Fibroblast of lung (primary cell): Measurements from ENCODE around the gene TEDC1. TPM values are rescaled to one million over a fixed set of nuclear protein-coding genes. Genes with fewer than 3 reads are reported as not detected.

Experiments
- DNase-seq, 2 donors: peaks; one replicate each; pipeline versions ENCODE4 v3.0.0 to v3.0.0-alpha.2; 2010; ENCODE audit warnings: low read depth in 2 of 2
- H2AFZ ChIP-seq: 2 replicates; pipeline ENCODE4 v1.5.1; 2012; ENCODE audit warnings: low read length, control low read depth, inconsistent platforms
- H3K27ac ChIP-seq: 2 replicates; pipeline ENCODE4 v1.5.1; 2011; ENCODE audit warnings: low read length, control low read depth; ENCODE audit not compliant: insufficient read depth
- H3K27me3 ChIP-seq: 2 replicates; pipeline ENCODE4 v1.5.1; 2011; ENCODE audit warnings: mild to moderate bottlenecking, low read length; ENCODE audit not compliant: control insufficient read depth, insufficient read depth
- H3K36me3 ChIP-seq: 2 replicates; pipeline ENCODE4 v1.5.1; 2011; ENCODE audit warnings: low read length; ENCODE audit not compliant: control insufficient read depth, insufficient read depth
- H3K4me1 ChIP-seq: 2 replicates; pipeline ENCODE4 v1.5.1; 2011; ENCODE audit warnings: low read length; ENCODE audit not compliant: control insufficient read depth, insufficient read depth; ENCODE audit errors: extremely low read depth
- H3K4me2 ChIP-seq: 2 replicates; pipeline ENCODE4 v1.5.1; 2011; ENCODE audit warnings: low read length, control low read depth; ENCODE audit not compliant: insufficient read depth; ENCODE audit errors: extremely low read depth
- H3K4me3 ChIP-seq, 4 experiments: fragments of 200-600 bp in 1 of 4; sonication (generic) in 1 of 4; replicated peaks in 1 of 4; 2 replicates each; pipeline ENCODE4 v1.5.1; 2011 to 2016; ENCODE audit warnings: low read length in 4 of 4, low read depth in 3 of 4, mild to moderate bottlenecking in 3 of 4, control low read depth in 2 of 4, inconsistent platforms in 1 of 4, mixed read lengths in 1 of 4; ENCODE audit not compliant: insufficient read depth in 1 of 4; ENCODE audit errors: control extremely low read depth in 1 of 4
- H3K79me2 ChIP-seq: 2 replicates; pipeline ENCODE4 v1.5.1; 2012; ENCODE audit warnings: mild to moderate bottlenecking, low read length, inconsistent platforms; ENCODE audit not compliant: control insufficient read depth, insufficient read depth
- H3K9ac ChIP-seq: 2 replicates; pipeline ENCODE4 v1.5.1; 2011; ENCODE audit warnings: mild to moderate bottlenecking, low read length, control low read depth; ENCODE audit not compliant: insufficient read depth
- H3K9me3 ChIP-seq: 2 replicates; pipeline ENCODE4 v1.5.1; 2012; ENCODE audit warnings: low read depth, low read length; ENCODE audit not compliant: control insufficient read depth, insufficient read depth
- H4K20me1 ChIP-seq: 2 replicates; pipeline ENCODE4 v1.5.1; 2011; ENCODE audit warnings: low read length; ENCODE audit not compliant: control insufficient read depth, insufficient read depth; ENCODE audit errors: extremely low read depth
- EZH2 ChIP-seq: IDR thresholded peaks from 2 replicates; pipeline ENCODE4 v1.5.1; 2012; ENCODE audit warnings: low read length, control low read depth, mild to moderate bottlenecking; ENCODE audit errors: missing control alignments
- polyA plus RNA-seq, 2 donors: library from polyadenylated mRNA; depleted of rRNA in 1 of 2; stranded (reverse) in 1 of 2; unstranded in 1 of 2; fragments of >200 nt; gene quantifications; 2 replicates each; pipeline ENCODE4 v1.2.1, GENCODE V29; 2011 to 2012; ENCODE audit warnings: missing spikeins in 1 of 2
- total RNA-seq: library from RNA; depleted of rRNA; stranded (reverse); fragments of >200 nt; gene quantifications from 2 replicates; pipeline ENCODE4 v1.2.1, GENCODE V29; 2014
- TF ChIP-seq, protein P1 (sequence below), 2 donors: IDR thresholded peaks in 1 of 2; conservative IDR thresholded peaks in 1 of 2; 1 replicate in 1 of 2; 2 replicates in 1 of 2; pipeline ENCODE4 v1.5.1; 2011 to 2012; ENCODE audit warnings: low read length in 2 of 2, control low read depth in 1 of 2, inconsistent platforms in 1 of 2, low read depth in 1 of 2, mild to moderate bottlenecking in 1 of 2

The TEDC1 gene
- total and polyA plus RNA-seq, 2 donors (not counting 1 experiment from before 2014, with no cell fraction given), result 0.69 to 2.5 TPM

DNA sequence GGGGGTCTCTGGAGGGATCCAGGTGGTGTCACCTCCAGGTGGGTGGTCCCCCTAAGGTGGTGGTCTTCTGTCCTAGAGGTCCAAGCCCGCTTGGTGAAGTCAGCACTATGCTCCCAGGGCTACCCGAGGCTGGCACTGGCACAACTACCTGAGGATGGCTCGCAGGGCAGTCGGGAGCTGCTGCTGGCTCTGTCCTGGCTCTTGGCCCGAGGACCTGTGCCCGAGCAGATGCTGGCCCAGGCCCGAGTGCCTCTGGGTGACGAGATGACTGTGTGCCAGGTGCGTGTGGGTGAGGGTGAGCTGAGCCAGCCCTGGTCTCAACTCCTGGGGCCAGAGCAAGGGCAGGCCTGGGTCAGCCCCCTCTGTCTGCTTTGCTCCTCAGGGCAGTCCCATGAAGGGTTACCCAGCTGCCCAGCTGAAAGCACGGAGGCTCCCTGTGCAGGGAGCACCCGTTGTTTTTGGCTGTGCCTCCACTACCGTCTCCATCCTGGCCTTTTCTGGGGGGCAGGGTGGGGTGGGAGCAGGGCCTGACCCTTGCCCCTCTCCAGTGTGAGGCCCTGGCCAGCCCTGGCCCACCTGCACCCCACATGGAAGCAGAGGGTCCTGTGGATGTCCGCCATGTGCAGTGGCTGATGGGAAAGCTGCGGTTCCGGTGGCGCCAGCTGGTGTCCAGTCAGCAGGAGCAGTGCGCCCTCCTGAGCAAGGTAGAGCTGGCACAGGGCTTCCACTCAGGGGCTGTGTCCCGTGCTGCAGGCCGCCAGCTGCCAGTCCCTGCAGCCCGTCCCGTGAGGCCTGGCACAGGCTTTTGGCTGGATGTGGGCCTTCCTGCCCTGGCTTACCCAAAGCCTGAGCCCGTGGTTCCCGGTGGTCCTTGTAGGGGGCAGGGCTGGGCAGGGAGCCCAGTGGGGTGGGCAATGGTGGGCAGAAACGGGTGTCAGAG, 1.3 kb downstream of the TEDC1 start:
- no peak overlapping the region for H3K9ac ChIP-seq
- H3K27ac ChIP-seq, result no peak overlapping the region
- no peaks in the 10 kb centered on the region for H3K36me3 ChIP-seq
- peaks cover 5% of the 10 kb centered on the region for H3K27me3 ChIP-seq
- TF ChIP-seq EZH2, result no peak
- TF ChIP-seq, protein P1, sequence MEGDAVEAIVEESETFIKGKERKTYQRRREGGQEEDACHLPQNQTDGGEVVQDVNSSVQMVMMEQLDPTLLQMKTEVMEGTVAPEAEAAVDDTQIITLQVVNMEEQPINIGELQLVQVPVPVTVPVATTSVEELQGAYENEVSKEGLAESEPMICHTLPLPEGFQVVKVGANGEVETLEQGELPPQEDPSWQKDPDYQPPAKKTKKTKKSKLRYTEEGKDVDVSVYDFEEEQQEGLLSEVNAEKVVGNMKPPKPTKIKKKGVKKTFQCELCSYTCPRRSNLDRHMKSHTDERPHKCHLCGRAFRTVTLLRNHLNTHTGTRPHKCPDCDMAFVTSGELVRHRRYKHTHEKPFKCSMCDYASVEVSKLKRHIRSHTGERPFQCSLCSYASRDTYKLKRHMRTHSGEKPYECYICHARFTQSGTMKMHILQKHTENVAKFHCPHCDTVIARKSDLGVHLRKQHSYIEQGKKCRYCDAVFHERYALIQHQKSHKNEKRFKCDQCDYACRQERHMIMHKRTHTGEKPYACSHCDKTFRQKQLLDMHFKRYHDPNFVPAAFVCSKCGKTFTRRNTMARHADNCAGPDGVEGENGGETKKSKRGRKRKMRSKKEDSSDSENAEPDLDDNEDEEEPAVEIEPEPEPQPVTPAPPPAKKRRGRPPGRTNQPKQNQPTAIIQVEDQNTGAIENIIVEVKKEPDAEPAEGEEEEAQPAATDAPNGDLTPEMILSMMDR (conservative IDR thresholded peaks at IDR 0.05 in 1 of 2, IDR thresholded peaks at IDR 0.05 in 1 of 2; ENCODE audit: low read depth in 1 of 2, low read length in 2 of 2), result no peak
- H3K9me3 ChIP-seq, result no peaks in the 10 kb centered on the region
- H3K4me1 ChIP-seq, result peaks cover 4% of the 10 kb centered on the region
- peaks cover 3% of the 10 kb centered on the region for H3K79me2 ChIP-seq
- no peak for DNase-seq
- H3K4me2 ChIP-seq, result peak overlapping the region; percentile 59
- no peaks in the 10 kb centered on the region for H4K20me1 ChIP-seq
- H2AFZ ChIP-seq, result no peak overlapping the region
- peak overlapping the region in 2 of 4 experiments; percentile 3 to 59 for H3K4me3 ChIP-seq

DNA sequence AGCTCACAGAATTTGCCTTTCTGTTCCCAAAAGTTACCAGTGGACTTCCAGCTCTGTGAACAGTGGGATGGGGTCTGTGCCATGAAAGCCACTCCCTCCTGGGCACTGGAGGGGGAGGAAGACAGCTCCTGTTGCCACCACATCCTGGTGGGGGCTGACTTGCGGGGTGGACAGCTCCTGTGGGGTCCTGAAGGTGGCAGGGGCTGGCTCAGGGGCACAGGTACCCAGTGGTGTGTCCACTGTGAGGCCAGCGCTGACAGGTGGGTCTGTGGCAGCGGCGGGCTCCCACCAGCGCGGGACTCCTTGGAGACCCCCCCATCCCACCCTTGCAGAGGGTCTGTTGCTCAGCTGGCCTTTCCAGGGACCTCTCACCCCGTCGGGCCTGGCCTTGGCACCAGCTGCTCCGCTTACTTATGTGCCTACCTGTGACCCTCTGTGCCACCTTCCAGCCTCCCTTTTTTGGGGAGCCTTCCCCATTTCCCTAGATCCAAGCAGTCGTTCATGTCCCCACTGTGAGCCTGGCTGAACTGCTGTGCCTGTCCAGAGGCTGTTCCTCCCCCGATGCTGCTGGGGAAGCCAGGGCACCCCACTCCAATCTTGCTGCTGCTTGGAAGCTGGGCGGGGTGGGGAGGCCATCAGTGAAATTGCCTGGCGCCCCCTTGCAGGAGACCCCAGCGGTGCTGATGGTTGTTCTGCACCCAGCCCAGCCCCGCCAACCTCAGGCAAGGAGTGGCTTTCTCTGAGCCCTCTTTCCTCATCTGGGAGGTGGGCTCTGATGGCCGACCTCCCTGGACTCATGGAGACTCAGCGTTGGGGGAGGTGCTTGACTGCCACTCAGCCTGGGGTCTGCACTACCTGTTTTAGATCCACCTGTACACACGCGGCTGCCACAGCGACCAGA, 2.2 kb downstream of the TEDC1 start:
- DNase-seq, result no peak
- Histone ChIP-seq H3K4me3 (no peak overlapping the region), H3K4me2 (no peak overlapping the region)

More for the DNA sequence above, 2.2 kb downstream of the TEDC1 start:
- no peaks in the 10 kb centered on the region for H4K20me1 ChIP-seq
- no peaks in the 10 kb centered on the region for H3K36me3 ChIP-seq
- no peak overlapping the region for H2AFZ ChIP-seq
- H3K9ac ChIP-seq, result no peak overlapping the region
- H3K27me3 ChIP-seq, result no peaks in the 10 kb centered on the region
- no peaks in the 10 kb centered on the region for H3K9me3 ChIP-seq
- no peak overlapping the region for H3K27ac ChIP-seq
- TF ChIP-seq EZH2, result no peak
- TF ChIP-seq, protein P1 (conservative IDR thresholded peaks at IDR 0.05 in 1 of 2, IDR thresholded peaks at IDR 0.05 in 1 of 2; ENCODE audit: low read depth in 1 of 2, low read length in 2 of 2), result no peak
- H3K4me1 ChIP-seq, result peaks cover 4% of the 10 kb centered on the region
- peaks cover 3% of the 10 kb centered on the region for H3K79me2 ChIP-seq
